GM12874 (cell line): ENCODE data around the gene FRRS1.

ENCODE experiments used
- TF ChIP-seq, protein P1 (sequence below): IDR thresholded peaks from 2 replicates; pipeline ENCODE4 v1.5.1; 2011; ENCODE audit warnings: low read depth, mild to moderate bottlenecking, control low read depth, low read length, moderate library complexity; ENCODE audit not compliant: insufficient read depth

Gene FRRS1

DNA sequence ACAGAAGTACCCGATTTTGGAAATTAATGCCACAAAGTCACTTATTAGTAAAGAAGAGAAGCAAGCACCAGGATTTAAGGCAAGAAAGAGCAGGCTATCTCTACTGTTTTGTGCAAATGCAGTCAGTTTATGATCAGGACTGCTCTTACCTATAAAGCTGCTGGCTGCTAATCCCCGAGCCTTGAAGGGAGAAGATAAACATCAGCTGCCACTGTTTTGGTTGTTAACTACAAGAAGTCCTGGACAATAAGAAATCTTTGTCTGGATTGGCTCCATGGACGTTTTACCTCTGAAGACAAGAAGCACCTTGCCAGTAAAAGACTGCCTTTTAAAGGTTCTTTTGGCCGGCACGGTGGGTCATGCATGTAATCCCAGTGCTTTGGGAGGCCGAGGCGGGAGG lies 21.4 kb downstream of the FRRS1 start:
- TF ChIP-seq, protein P1, sequence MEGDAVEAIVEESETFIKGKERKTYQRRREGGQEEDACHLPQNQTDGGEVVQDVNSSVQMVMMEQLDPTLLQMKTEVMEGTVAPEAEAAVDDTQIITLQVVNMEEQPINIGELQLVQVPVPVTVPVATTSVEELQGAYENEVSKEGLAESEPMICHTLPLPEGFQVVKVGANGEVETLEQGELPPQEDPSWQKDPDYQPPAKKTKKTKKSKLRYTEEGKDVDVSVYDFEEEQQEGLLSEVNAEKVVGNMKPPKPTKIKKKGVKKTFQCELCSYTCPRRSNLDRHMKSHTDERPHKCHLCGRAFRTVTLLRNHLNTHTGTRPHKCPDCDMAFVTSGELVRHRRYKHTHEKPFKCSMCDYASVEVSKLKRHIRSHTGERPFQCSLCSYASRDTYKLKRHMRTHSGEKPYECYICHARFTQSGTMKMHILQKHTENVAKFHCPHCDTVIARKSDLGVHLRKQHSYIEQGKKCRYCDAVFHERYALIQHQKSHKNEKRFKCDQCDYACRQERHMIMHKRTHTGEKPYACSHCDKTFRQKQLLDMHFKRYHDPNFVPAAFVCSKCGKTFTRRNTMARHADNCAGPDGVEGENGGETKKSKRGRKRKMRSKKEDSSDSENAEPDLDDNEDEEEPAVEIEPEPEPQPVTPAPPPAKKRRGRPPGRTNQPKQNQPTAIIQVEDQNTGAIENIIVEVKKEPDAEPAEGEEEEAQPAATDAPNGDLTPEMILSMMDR: no peak

GRCh38 chr1:99740141-99740540 lies 26.3 kb downstream of the FRRS1 start:
- TF ChIP-seq, protein P1: no peak

- TF ChIP-seq, protein P1: no peak
Observed at GRCh38 chr1:99738858-99739465, 27.5 kb downstream of the FRRS1 start.

- TF ChIP-seq, protein P1: peak; percentile 8; the same call in 1 of the 2 replicates
Observed at GRCh38 chr1:99737016-99737415, 29.4 kb downstream of the FRRS1 start.

DNA sequence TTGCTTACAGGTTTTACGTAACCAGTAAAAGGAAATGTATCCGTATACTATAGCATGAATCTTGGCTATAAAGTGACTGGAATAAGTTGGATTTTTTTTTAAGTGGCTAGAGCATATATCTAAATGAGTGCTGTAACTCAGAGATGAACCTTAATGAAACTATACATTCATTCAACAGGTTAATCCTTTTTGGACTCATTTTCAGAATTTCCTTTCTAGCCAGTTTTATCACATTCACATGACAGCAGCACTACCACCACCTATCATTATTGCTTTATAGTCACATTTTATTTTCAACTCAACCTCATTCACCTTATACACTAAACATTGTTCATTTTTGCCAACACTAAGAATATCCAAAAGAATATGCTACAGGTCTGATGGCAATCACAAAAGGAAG lies 30.6 kb downstream of the FRRS1 start:
- TF ChIP-seq, protein P1: no peak

DNA sequence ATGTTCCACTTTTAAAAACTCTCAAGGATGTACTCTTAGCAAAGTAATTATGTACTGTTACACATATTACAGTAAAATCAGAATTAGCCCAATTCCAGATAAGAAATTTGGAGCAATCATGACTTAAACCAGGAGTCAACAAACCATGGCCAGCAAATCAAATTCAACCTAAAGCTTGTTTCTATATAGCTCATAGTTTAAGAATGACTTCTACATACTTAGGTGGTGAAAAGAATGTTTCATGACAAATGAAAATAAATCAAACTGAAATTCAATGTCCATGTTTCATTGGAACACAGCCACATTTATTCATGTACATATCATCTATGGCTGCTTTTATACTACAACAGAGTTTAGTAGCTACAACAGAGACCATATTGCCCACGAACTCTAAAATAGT lies 35.1 kb downstream of the FRRS1 start:
- TF ChIP-seq, protein P1: no peak

DNA sequence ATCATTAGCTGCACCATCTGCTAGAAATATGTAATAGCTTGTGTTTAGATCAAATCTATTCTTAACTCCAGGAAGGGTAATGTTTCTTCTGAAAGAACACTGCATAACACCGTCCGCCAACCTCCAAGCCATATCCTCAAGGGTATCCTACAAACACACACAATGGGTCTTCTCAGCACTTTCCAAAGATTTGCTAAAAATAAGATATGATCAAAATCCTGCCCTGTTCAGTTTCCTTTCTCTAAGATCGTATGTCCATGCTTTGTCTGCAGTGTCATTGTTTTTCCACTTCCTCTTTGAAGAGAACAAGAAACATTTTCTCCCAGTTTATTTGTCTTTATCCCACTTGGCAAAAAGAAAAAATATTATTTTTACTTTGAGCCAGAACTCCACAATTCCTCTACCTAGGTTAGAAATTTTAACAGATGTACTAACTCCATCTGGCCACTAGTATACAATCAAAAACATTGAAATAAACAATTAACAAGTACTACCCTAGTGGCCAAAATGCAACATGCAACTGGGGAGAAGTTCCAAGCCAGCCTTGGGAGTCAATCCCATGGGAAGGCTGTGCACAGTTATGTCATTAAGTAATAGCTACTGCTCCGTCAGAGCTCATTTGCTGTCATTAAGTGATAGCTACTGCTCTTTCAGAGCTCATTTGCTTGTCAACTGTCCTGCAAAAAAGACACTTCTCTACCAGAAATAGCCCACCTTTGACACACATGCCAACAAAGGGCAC lies 37.8 kb downstream of the FRRS1 start:
- TF ChIP-seq, protein P1: 0 out of 2 replicates have a peak, but pooled peaks have one; percentile 23
